GM10266 (cell line): ENCODE results near the gene CYB5D1.

ENCODE experiments used
- DNase-seq: peaks from one replicate; pipeline ENCODE4 v3.0.0; 2012; ENCODE audit errors: extremely low spot score
- TF ChIP-seq, protein P1 (sequence below): IDR thresholded peaks from 2 replicates; pipeline ENCODE4 v1.5.1; 2012; ENCODE audit warnings: mild to moderate bottlenecking, low read depth; ENCODE audit not compliant: control insufficient read depth, insufficient read depth; ENCODE audit errors: missing control alignments

CYB5D1 gene

GRCh38 chr17:7880076-7880868 is 22.5 kb downstream of the CYB5D1 start:
- TF ChIP-seq, protein P1, sequence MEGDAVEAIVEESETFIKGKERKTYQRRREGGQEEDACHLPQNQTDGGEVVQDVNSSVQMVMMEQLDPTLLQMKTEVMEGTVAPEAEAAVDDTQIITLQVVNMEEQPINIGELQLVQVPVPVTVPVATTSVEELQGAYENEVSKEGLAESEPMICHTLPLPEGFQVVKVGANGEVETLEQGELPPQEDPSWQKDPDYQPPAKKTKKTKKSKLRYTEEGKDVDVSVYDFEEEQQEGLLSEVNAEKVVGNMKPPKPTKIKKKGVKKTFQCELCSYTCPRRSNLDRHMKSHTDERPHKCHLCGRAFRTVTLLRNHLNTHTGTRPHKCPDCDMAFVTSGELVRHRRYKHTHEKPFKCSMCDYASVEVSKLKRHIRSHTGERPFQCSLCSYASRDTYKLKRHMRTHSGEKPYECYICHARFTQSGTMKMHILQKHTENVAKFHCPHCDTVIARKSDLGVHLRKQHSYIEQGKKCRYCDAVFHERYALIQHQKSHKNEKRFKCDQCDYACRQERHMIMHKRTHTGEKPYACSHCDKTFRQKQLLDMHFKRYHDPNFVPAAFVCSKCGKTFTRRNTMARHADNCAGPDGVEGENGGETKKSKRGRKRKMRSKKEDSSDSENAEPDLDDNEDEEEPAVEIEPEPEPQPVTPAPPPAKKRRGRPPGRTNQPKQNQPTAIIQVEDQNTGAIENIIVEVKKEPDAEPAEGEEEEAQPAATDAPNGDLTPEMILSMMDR = no peak
- DNase-seq = no peak

- TF ChIP-seq, protein P1 = no peak
- DNase-seq = no peak
These were observed 23.7 kb downstream of the CYB5D1 start for GRCh38 chr17:7881276-7882054.

GRCh38 chr17:7882068-7882467 is 24.3 kb downstream of the CYB5D1 start:
- DNase-seq = no peak

DNA sequence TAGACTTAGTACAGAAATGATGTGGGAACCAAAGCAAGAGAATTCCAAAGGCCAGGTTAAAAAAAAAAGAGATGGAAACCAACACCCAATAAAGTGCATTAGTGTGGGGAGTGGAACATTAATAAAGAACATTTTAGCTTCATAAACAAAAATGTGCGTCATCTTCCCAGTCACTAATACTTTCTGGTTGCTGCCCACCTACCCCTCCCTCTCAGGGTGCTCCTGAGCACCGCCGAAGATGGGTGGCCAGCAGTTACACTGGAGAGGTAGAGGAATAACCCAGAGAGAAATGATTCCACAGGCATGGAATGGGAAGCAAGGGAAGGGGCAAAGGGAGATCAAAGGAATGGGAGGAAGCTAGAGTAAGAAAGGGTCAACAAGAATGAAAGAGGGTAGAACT is 24.8 kb downstream of the CYB5D1 start:
- TF ChIP-seq, protein P1 = no peak
- DNase-seq = no peak

More at GRCh38 chr17:7882068-7882467, 24.3 kb downstream of the CYB5D1 start:
- TF ChIP-seq, protein P1 = no peak

- DNase-seq = peak; percentile 66
- TF ChIP-seq, protein P1 = no peak
These were observed 26.1 kb downstream of the CYB5D1 start for GRCh38 chr17:7883781-7884386.

DNA sequence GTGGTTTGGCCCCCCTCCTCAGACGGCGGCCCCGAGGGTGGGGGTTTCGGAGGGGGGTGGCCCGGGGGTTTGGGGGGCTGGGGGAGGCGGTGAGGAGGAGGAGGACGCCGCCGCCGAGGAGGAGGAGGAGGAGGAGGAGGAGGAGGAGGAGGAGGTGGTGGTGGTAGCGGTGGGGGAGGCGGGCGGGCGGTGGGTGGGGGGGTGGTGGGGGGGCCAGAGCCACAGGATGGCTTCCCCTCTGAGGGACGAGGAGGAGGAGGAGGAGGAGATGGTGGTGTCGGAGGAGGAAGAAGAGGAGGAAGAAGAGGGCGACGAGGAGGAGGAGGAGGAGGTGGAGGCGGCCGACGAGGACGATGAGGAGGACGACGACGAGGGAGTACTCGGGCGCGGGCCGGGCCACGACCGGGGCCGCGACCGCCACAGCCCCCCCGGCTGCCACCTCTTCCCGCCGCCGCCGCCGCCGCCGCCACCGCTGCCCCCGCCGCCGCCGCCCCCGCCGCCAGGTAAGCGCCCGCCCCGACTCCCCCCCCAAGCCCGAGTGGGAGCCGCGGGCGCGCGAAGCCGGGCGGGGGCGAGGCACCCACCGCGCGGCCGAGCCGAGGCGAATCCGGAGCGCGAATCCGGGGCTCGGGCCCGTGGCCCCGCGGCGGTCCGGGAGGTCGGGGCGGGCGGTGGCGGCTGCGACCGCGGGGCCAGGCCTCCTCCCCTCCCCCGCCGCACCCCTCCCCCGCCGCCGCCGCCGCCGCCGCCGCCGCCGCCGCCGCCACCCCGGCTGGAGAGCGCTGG is 27.0 kb downstream of the CYB5D1 start:
- DNase-seq = peak; percentile 43
- TF ChIP-seq, protein P1 = no peak
